Measurements from ENCODE around the gene FKBP1A. TPM values are rescaled to one million over a fixed set of nuclear protein-coding genes. Genes with fewer than 3 reads are reported as not detected.

The FKBP1A gene
- total RNA-seq, 2 experiments from 2014 or later: 247 to 252 TPM

GRCh38 chr20:1334761-1335160 is 58.1 kb downstream of the FKBP1A start:
- Mint-ChIP-seq H3K4me3 (no peak overlapping the region), H3K27ac (peak overlapping the region; percentile 28), H3K4me1 (ENCODE audit: low read depth) (peaks cover 52% of the 10 kb centered on the region), H3K27me3 (no peaks in the 10 kb centered on the region), H3K36me3 (peaks cover 22% of the 10 kb centered on the region), H3K9me3 (no peaks in the 10 kb centered on the region)
- ChIA-PET CTCF (interaction anchor here (1.3 kb wide), 1 partner anchor 102 kb away, joined by 3 read pairs; no protein-coding TSS in a partner anchor), POLR2A (interaction anchor here (0.5 kb wide), 1 partner anchor 203 kb away, joined by 3 read pairs; no protein-coding TSS in a partner anchor)
- intact Hi-C loops (cut with micrococcal nuclease): no loop called here
- DNase-seq: no peak

- CTCF ChIA-PET: interaction anchor here (1.3 kb wide), 1 partner anchor 103 kb away, joined by 3 read pairs; no protein-coding TSS in a partner anchor
- POLR2A ChIA-PET: no interaction called here
- peaks cover 26% of the 10 kb centered on the region for H3K36me3 Mint-ChIP-seq
- intact Hi-C loops (cut with micrococcal nuclease): no loop called here
- peak overlapping the region; percentile 28 for H3K27ac Mint-ChIP-seq
- H3K27me3 Mint-ChIP-seq: no peaks in the 10 kb centered on the region
- DNase-seq: no peak
- H3K4me3 Mint-ChIP-seq: no peak overlapping the region
- peaks cover 56% of the 10 kb centered on the region for H3K4me1 Mint-ChIP-seq (ENCODE audit: low read depth)
- no peaks in the 10 kb centered on the region for H3K9me3 Mint-ChIP-seq
Observed at GRCh38 chr20:1334370-1334731, 58.5 kb downstream of the FKBP1A start.

- no peaks in the 10 kb centered on the region for H3K27me3 Mint-ChIP-seq
- H3K36me3 Mint-ChIP-seq: peaks cover 26% of the 10 kb centered on the region
- DNase-seq: no peak
- POLR2A ChIA-PET: no interaction called here
- H3K4me1 Mint-ChIP-seq (ENCODE audit: low read depth): peaks cover 61% of the 10 kb centered on the region
- CTCF ChIA-PET: interaction anchor here (1.1 to 1.8 kb wide), 2 partner anchors 12 to 21 kb away, joined by 3 to 7 read pairs; no protein-coding TSS in a partner anchor
- intact Hi-C loops (cut with micrococcal nuclease): no loop called here
- no peaks in the 10 kb centered on the region for H3K9me3 Mint-ChIP-seq
- H3K4me3 Mint-ChIP-seq: no peak overlapping the region
- no peak overlapping the region for H3K27ac Mint-ChIP-seq
Observed at GRCh38 chr20:1333462-1334369, 59.1 kb downstream of the FKBP1A start.

GRCh38 chr20:1332749-1333300 is 60.0 kb downstream of the FKBP1A start:
- peak; percentile 8 for DNase-seq
- Mint-ChIP-seq H3K4me1 (ENCODE audit: low read depth) (peaks cover 66% of the 10 kb centered on the region), H3K27me3 (no peaks in the 10 kb centered on the region), H3K4me3 (no peak overlapping the region), H3K36me3 (peaks cover 26% of the 10 kb centered on the region), H3K27ac (peak overlapping the region; percentile 45), H3K9me3 (no peaks in the 10 kb centered on the region)
- ChIA-PET POLR2A (no interaction called here), CTCF (interaction anchor here (1.1 to 1.8 kb wide), 2 partner anchors 11 to 20 kb away, joined by 3 to 7 read pairs; no protein-coding TSS in a partner anchor)
- intact Hi-C loops (cut with micrococcal nuclease): no loop called here

GRCh38 chr20:1331801-1332453 is 60.9 kb downstream of the FKBP1A start:
- Mint-ChIP-seq H3K36me3 (peaks cover 28% of the 10 kb centered on the region), H3K4me1 (ENCODE audit: low read depth) (peaks cover 66% of the 10 kb centered on the region), H3K27ac (peak overlapping the region; percentile 53), H3K27me3 (no peaks in the 10 kb centered on the region), H3K4me3 (no peak overlapping the region), H3K9me3 (no peaks in the 10 kb centered on the region)
- POLR2A ChIA-PET: no interaction called here
- intact Hi-C loops (cut with micrococcal nuclease): no loop called here
- DNase-seq: peak; percentile 9
- CTCF ChIA-PET: interaction anchor here (1.8 kb wide), 1 partner anchor 19 kb away, joined by 7 read pairs; no protein-coding TSS in a partner anchor

GRCh38 chr20:1331101-1331500 is 61.8 kb downstream of the FKBP1A start:
- Mint-ChIP-seq H3K9me3 (no peaks in the 10 kb centered on the region), H3K27ac (peak overlapping the region; percentile 53), H3K36me3 (peaks cover 28% of the 10 kb centered on the region), H3K27me3 (no peaks in the 10 kb centered on the region), H3K4me3 (no peak overlapping the region), H3K4me1 (ENCODE audit: low read depth) (peaks cover 58% of the 10 kb centered on the region)
- ChIA-PET CTCF (no interaction called here), POLR2A (no interaction called here)
- peak; percentile 5 for DNase-seq
- intact Hi-C loops (cut with micrococcal nuclease): no loop called here

- Mint-ChIP-seq H3K9me3 (no peaks in the 10 kb centered on the region), H3K4me3 (no peak overlapping the region)
Observed at GRCh38 chr20:1330075-1330830, 62.6 kb downstream of the FKBP1A start.

GRCh38 chr20:1328680-1329330 is 64.0 kb downstream of the FKBP1A start, which contains the start of gene SDCBP2:
Gene SDCBP2, minus strand, starts transcription at chr20:1329139. Its CDS starts 8,723 bp downstream, at chr20:1320416.
- no peaks in the 10 kb centered on the region for H3K27me3 Mint-ChIP-seq
- H3K27ac Mint-ChIP-seq: peak within 1 kb of the TSS; percentile 88
- ChIA-PET CTCF (interaction anchor here (1.3 to 1.8 kb wide), 3 partner anchors 16 to 138 kb away, joined by 3 to 6 read pairs (median 3); partner anchors contain the start of gene NSFL1C), POLR2A (interaction anchor here (1.0 kb wide), 1 partner anchor 106 kb away, joined by 3 read pairs; no protein-coding TSS in a partner anchor)
- intact Hi-C loops (cut with micrococcal nuclease): loop anchor here (5.0 kb wide), 2 partner anchors 298 to 328 kb away; partner anchors contain the start of gene SIRPG
- H3K9me3 Mint-ChIP-seq: no peaks in the 10 kb centered on the region
- no peak within 1 kb of the TSS for H3K4me3 Mint-ChIP-seq
- peak; percentile 7 for DNase-seq
- H3K36me3 Mint-ChIP-seq: peaks cover 26% of the 10 kb centered on the region
- peaks cover 48% of the 10 kb centered on the region for H3K4me1 Mint-ChIP-seq (ENCODE audit: low read depth)

More at GRCh38 chr20:1330075-1330830, 62.6 kb downstream of the FKBP1A start:
- Mint-ChIP-seq H3K27me3 (no peaks in the 10 kb centered on the region), H3K4me1 (ENCODE audit: low read depth) (peaks cover 54% of the 10 kb centered on the region), H3K36me3 (peaks cover 28% of the 10 kb centered on the region), H3K27ac (peak overlapping the region; percentile 88)
- peak; percentile 70 for DNase-seq
- ChIA-PET CTCF (interaction anchor here (0.7 to 1.5 kb wide), 3 partner anchors 15 to 137 kb away, joined by 3 read pairs; partner anchors contain the start of gene NSFL1C), POLR2A (no interaction called here)
- intact Hi-C loops (cut with micrococcal nuclease): no loop called here

GRCh38 chr20:1327827-1328679 is 64.8 kb downstream of the FKBP1A start:
- DNase-seq: peak; percentile 6
- ChIA-PET POLR2A (interaction anchor here (0.8 to 1.3 kb wide), 3 partner anchors 49 to 1142 kb away, joined by 3 to 8 read pairs (median 3); no protein-coding TSS in a partner anchor), CTCF (interaction anchor here (0.7 to 1.8 kb wide), 4 partner anchors 33 to 109 kb away, joined by 3 to 6 read pairs (median 4); no protein-coding TSS in a partner anchor)
- Mint-ChIP-seq H3K9me3 (no peaks in the 10 kb centered on the region), H3K36me3 (peaks cover 24% of the 10 kb centered on the region), H3K4me1 (ENCODE audit: low read depth) (peaks cover 47% of the 10 kb centered on the region), H3K27ac (peak overlapping the region; percentile 34), H3K27me3 (no peaks in the 10 kb centered on the region), H3K4me3 (no peak overlapping the region)
- intact Hi-C loops (cut with micrococcal nuclease): loop anchor here (5.0 kb wide), 2 partner anchors 299 to 329 kb away; partner anchors contain the start of gene SIRPG

GRCh38 chr20:1327241-1327653 is 65.6 kb downstream of the FKBP1A start:
- H3K9me3 Mint-ChIP-seq: no peaks in the 10 kb centered on the region
- peak; percentile 41 for DNase-seq
- intact Hi-C loops (cut with micrococcal nuclease): loop anchor here (5.0 kb wide), 2 partner anchors 300 to 330 kb away; partner anchors contain the start of gene SIRPG
- H3K36me3 Mint-ChIP-seq: peaks cover 18% of the 10 kb centered on the region
- H3K4me3 Mint-ChIP-seq: peak overlapping the region; percentile 35
- no peaks in the 10 kb centered on the region for H3K27me3 Mint-ChIP-seq
- ChIA-PET CTCF (interaction anchor here (0.7 to 1.8 kb wide), 4 partner anchors 34 to 110 kb away, joined by 3 to 6 read pairs (median 4); no protein-coding TSS in a partner anchor), POLR2A (interaction anchor here (0.8 to 2.6 kb wide), 3 partner anchors 35 to 1142 kb away, joined by 3 to 12 read pairs (median 8); no protein-coding TSS in a partner anchor)
- no peak overlapping the region for H3K27ac Mint-ChIP-seq
- H3K4me1 Mint-ChIP-seq (ENCODE audit: low read depth): peaks cover 39% of the 10 kb centered on the region

All from activated CD4-positive, alpha-beta memory T cell treated with anti-CD3 and anti-CD28 coated beads for 36 hours (primary cell).